K562 (cell line): ENCODE results near the gene RNU6-9. TPM values are rescaled to one million over a fixed set of nuclear protein-coding genes. Genes with fewer than 3 reads are reported as not detected.
A peak's percentile ranks its signal among the peaks of the same experiment; 100 is the strongest.

Experiments
- ATAC-seq: fragments of 200-7000 bp; cut with Tn5 transposase; 3 replicates; pipeline ENCODE4 v1.9.1; 2020; ENCODE audit warnings: moderate library complexity
- BruUV-seq: library from RNA; stranded (reverse); fragments of 400-500 nt; replicated peaks from 2 replicates; lab custom pipeline; 2021; lab: Mats Ljungman, UMichigan
- CTCF ChIA-PET: fragments of 300-600 bp; formaldehyde crosslinking; extraction: SDS; loops from one replicate; lab custom pipeline; 2021; ENCODE audit warnings: low intra/inter-chr PET ratio; lab: Yijun Ruan, JAX
- POLR2A ChIA-PET: fragments of 300-600, 350-650 bp; sonication (Branson Sonifier 250); formaldehyde crosslinking; extraction: SDS; loops from one replicate; lab custom pipeline; 2021; ENCODE audit warnings: antibody characterized with exemption, inconsistent platforms; lab: Yijun Ruan, JAX
- DNase-seq, 4 experiments: peaks; one replicate each; pipeline versions ENCODE4 v3.0.0 to v3.0.0-alpha.2; 2011 to 2018; ENCODE audit warnings: low spot score in 3 of 4, mixed read lengths in 3 of 4; ENCODE audit errors: extremely low read depth in 1 of 4
- FAIRE-seq: peaks from 2 replicates; lab custom pipeline; 2011; peaks lifted over from hg19 to GRCh38; lab: Jason Lieb, UNC
- H2AFZ ChIP-seq: 2 replicates; pipeline ENCODE4 v1.6.0; 2011; ENCODE audit warnings: low read depth, low read length, control low read depth, inconsistent platforms
- H3K27ac ChIP-seq: fragments of 200-600 bp; 3 replicates; pipeline ENCODE4 v1.8.0; 2011; ENCODE audit warnings: low read depth, mild to moderate bottlenecking, control low read depth, inconsistent platforms, low read length, moderate library complexity, mixed read lengths; ENCODE audit errors: extremely low read depth
- H3K27me3 ChIP-seq, 2 experiments: fragments of 300-600 bp in 1 of 2; 2 replicates in 1 of 2; 3 replicates in 1 of 2; pipeline versions ENCODE4 v1.6.0 to v1.8.0; 2011; ENCODE audit warnings: inconsistent platforms in 2 of 2, low read length in 2 of 2, mild to moderate bottlenecking in 1 of 2, mixed read lengths in 1 of 2, moderate library complexity in 1 of 2; ENCODE audit not compliant: control insufficient read depth in 2 of 2, insufficient read depth in 2 of 2
- H3K36me3 ChIP-seq: fragments of 300-600 bp; 3 replicates; pipeline ENCODE4 v1.8.0; 2011; ENCODE audit warnings: mild to moderate bottlenecking, low read length, inconsistent platforms; ENCODE audit not compliant: control insufficient read depth, insufficient read depth
- H3K4me1 ChIP-seq, 2 experiments: fragments of 200-600 bp in 1 of 2; replicated peaks in 1 of 2; 2 replicates in 1 of 2; 3 replicates in 1 of 2; pipeline versions ENCODE4 v1.5.1 to v1.8.0; 2011; ENCODE audit warnings: inconsistent platforms in 2 of 2, low read length in 2 of 2, mild to moderate bottlenecking in 1 of 2, mixed read lengths in 1 of 2, moderate library complexity in 1 of 2; ENCODE audit not compliant: control insufficient read depth in 2 of 2, insufficient read depth in 2 of 2
- H3K4me2 ChIP-seq: 2 replicates; pipeline ENCODE4 v1.6.1; 2011; ENCODE audit warnings: low read length, control low read depth, inconsistent platforms, mixed read lengths; ENCODE audit not compliant: insufficient read depth
- H3K4me3 ChIP-seq: fragments of 200-600 bp; sonication (generic), shearing (Covaris generic); 2 replicates; pipeline ENCODE4 v1.5.1; 2016; ENCODE audit warnings: control low read depth, inconsistent platforms
- H3K79me2 ChIP-seq: fragments of 200-600 bp; 3 replicates; pipeline ENCODE4 v1.8.0; 2011; ENCODE audit warnings: low read length, inconsistent platforms; ENCODE audit not compliant: control insufficient read depth, insufficient read depth
- H3K9ac ChIP-seq, 2 experiments: 2 replicates each; pipeline versions ENCODE4 v1.6.0 to v1.6.1; 2011; ENCODE audit warnings: low read depth in 2 of 2, low read length in 2 of 2, control low read depth in 1 of 2, inconsistent platforms in 1 of 2, mild to moderate bottlenecking in 1 of 2, mixed read lengths in 1 of 2; ENCODE audit not compliant: insufficient read depth in 1 of 2
- H3K9me1 ChIP-seq: one replicate; pipeline ENCODE4 v1.6.0; 2011; ENCODE audit warnings: inconsistent platforms, mild to moderate bottlenecking, low read length, moderate library complexity; ENCODE audit not compliant: control insufficient read depth, insufficient read depth
- H3K9me3 ChIP-seq: replicated peaks from 2 replicates; pipeline ENCODE4 v1.5.1; 2011; ENCODE audit warnings: low read depth, low read length, inconsistent platforms; ENCODE audit not compliant: control insufficient read depth, insufficient read depth
- H4K20me1 ChIP-seq: replicated peaks from 2 replicates; pipeline ENCODE4 v1.6.1; 2011; ENCODE audit warnings: low read length, inconsistent platforms, mixed read lengths; ENCODE audit not compliant: control insufficient read depth, insufficient read depth
- C11orf30 ChIP-seq: fragments of 450-650 bp; IDR thresholded peaks from 2 replicates; pipeline ENCODE4 v1.6.1; 2016; ENCODE audit warnings: low read depth, mild to moderate bottlenecking
- DIDO1 ChIP-seq: fragments of 450-650 bp; IDR thresholded peaks from 2 replicates; pipeline ENCODE4 v1.6.1; 2016; ENCODE audit warnings: low read depth, missing biosample characterization, missing genetic modification characterization
- HDAC1 ChIP-seq, 2 experiments: fragments of 450-650 bp; IDR thresholded peaks; 2 replicates each; pipeline ENCODE4 v1.6.1; 2016 to 2017; ENCODE audit warnings: inconsistent platforms in 1 of 2, mild to moderate bottlenecking in 1 of 2, moderate library complexity in 1 of 2
- IRF2 ChIP-seq: sonication (generic); formaldehyde crosslinking; IDR thresholded peaks from 2 replicates; pipeline ENCODE4 v1.8.1; 2022; ENCODE audit warnings: mild to moderate bottlenecking, missing genetic modification reagents
- KDM1A ChIP-seq, 2 experiments: fragments of 450-650 bp; IDR thresholded peaks; 2 replicates each; pipeline ENCODE4 v1.6.1; 2016; ENCODE audit warnings: mild to moderate bottlenecking in 2 of 2
- MAFK ChIP-seq: IDR thresholded peaks from 2 replicates; pipeline ENCODE4 v1.6.1; 2011; ENCODE audit warnings: low read length, improper control_type of control experiment
- NR2C1 ChIP-seq, 2 experiments: fragments of 450-650 bp; IDR thresholded peaks; 2 replicates each; pipeline ENCODE4 v1.6.1; 2017; ENCODE audit warnings: mild to moderate bottlenecking in 2 of 2, antibody characterized with exemption in 1 of 2, inconsistent platforms in 1 of 2, missing compliant biosample characterization in 1 of 2, missing genetic modification characterization in 1 of 2
- NR2C2 ChIP-seq, 2 experiments: fragments of 200-800 bp in 1 of 2; sonication (Bioruptor generic) in 1 of 2; sonication (generic) in 1 of 2; formaldehyde crosslinking in 1 of 2; IDR thresholded peaks; 2 replicates each; pipeline versions ENCODE4 v1.6.1 to v1.8.0; 2016 to 2022; ENCODE audit warnings: mild to moderate bottlenecking in 1 of 2, missing compliant biosample characterization in 1 of 2, missing genetic modification characterization in 1 of 2, missing genetic modification reagents in 1 of 2
- ZBED1 ChIP-seq: IDR thresholded peaks from 2 replicates; pipeline ENCODE4 v1.6.1; 2014
- ZNF121 ChIP-seq: sonication (generic); formaldehyde crosslinking; conservative IDR thresholded peaks from 2 replicates; pipeline ENCODE4 v1.8.0; 2022; ENCODE audit warnings: missing genetic modification reagents
- ZNF140 ChIP-seq: fragments of 250-450 bp; sonication (Bioruptor Pico); IDR thresholded peaks from 2 replicates; pipeline ENCODE4 v1.8.0; 2021; ENCODE audit warnings: moderate library complexity, mild to moderate bottlenecking, inconsistent platforms
- WGBS: fragments of 100-300 bp; shearing (Covaris generic); methylation state at CpG from one replicate; pipeline ENCODE4 v1.1.6; 2016; ENCODE audit warnings: low coverage, mixed read lengths; ENCODE audit not compliant: insufficient coverage; ENCODE audit errors: missing lambda C conversion rate; 5-methylcytosine and 5-hydroxymethylcytosine counted together
- in situ Hi-C: fragments of 300-500 bp; cut with MboI; formaldehyde crosslinking; loops from 4 replicates; pipeline ENCODE4 v1.15.0; 2018; ENCODE audit warnings: inconsistent platforms, mixed read lengths
- intact Hi-C: fragments of 100-400 bp; cut with micrococcal nuclease; formaldehyde crosslinking; loops from 2 replicates; pipeline ENCODE4 v1.14.2; 2022
- polyA plus RNA-seq, 8 experiments: library from polyadenylated mRNA; depleted of rRNA in 4 of 8; stranded (reverse) in 5 of 8; unstranded in 3 of 8; fragments of >200 nt; fragmentation: Nextera tagmentation in 2 of 8; fragmentation: Illumina TruSeq in 1 of 8; extraction: Ambion mirVana in 2 of 8; extraction: Trizol in 1 of 8; gene quantifications; 2 replicates each; pipeline versions ENCODE4 v1.2.1 to v1.2.3, GENCODE V29; 2011 to 2014; ENCODE audit warnings: inconsistent platforms in 1 of 8, missing spikeins in 1 of 8
- total RNA-seq, 7 experiments: library from RNA; depleted of rRNA in 6 of 7; stranded (reverse); fragments of >200 nt in 6 of 7; fragmentation: Illumina TruSeq in 2 of 7; extraction: Trizol in 2 of 7; gene quantifications; 2 replicates each; pipeline versions ENCODE4 v1.2.1 to v1.2.3, GENCODE V29; 2011 to 2021; ENCODE audit warnings: low replicate concordance in 1 of 7
- TF ChIP-seq, protein P1 (sequence below): sonication (generic); formaldehyde crosslinking; IDR thresholded peaks from 2 replicates; pipeline ENCODE4 v1.8.0; 2022; ENCODE audit warnings: mild to moderate bottlenecking, missing genetic modification reagents
- TF ChIP-seq, protein P2 (sequence below): fragments of 450-650 bp; IDR thresholded peaks from 2 replicates; pipeline ENCODE4 v1.6.1; 2018; ENCODE audit not compliant: partially characterized antibody
- TF ChIP-seq, protein P3 (sequence below), 3 experiments: fragments of 200-800 bp in 1 of 3; sonication (Bioruptor generic) in 1 of 3; sonication (generic) in 1 of 3; formaldehyde crosslinking in 1 of 3; IDR thresholded peaks; 2 replicates each; pipeline versions ENCODE4 v1.6.1 to v1.8.0; 2016 to 2022; ENCODE audit warnings: mild to moderate bottlenecking in 2 of 3, missing compliant biosample characterization in 2 of 3, missing genetic modification characterization in 2 of 3, missing genetic modification reagents in 1 of 3

Gene RNU6-9
- total and polyA plus RNA-seq, 9 of the 15 experiments (the other 6 are each of a cell fraction or from before 2014, with no cell fraction given): not detected

DNA sequence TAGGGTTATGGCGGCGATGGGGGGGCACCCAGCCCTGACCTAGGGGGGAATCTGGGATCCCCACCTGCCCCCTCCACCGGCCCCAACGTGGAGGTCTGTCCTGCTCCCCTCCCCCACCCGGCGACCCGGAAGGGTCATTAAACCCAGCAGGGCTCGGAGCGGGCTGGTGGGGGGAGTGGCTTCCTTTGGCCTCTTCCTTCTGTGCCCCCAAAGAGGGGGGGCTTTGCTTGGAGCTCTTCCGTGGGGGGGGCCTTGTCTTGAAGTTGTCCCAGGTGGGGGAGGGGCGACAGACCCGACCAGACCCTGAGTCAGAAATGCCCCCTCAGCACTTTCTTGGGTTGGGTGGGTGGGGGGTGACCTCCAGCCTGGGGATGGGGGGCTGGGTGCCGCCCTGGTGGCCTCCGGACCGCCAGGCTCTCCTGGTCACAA, 34.1 kb downstream of the RNU6-9 start:
- H4K20me1 ChIP-seq: no peaks in the 10 kb centered on the region; the same call in 1 of the 2 replicates
- DNase-seq: peak; percentile 64 to 79 (median 74)
- no peaks in the 10 kb centered on the region for H3K27me3 ChIP-seq
- in situ Hi-C loops (no loop called here), intact Hi-C loops (no loop called here)
- no peaks in the 10 kb centered on the region for H3K9me3 ChIP-seq
- H3K4me2 ChIP-seq: peak overlapping the region; percentile 95
- 0% methylated on average over 5 of the region's 15 CpGs for WGBS
- CTCF ChIA-PET: interaction anchor here (0.5 to 8.8 kb wide), 2 partner anchors 55 to 278 kb away, joined by 3 to 158 read pairs; partner anchors contain the start of genes STK11 and WDR18
- peak overlapping the region; percentile 97 for H3K27ac ChIP-seq
- peak; percentile 5; the same call in 1 of the 3 replicates for ATAC-seq
- peaks cover 39% of the 10 kb centered on the region; the same call in 2 of the 3 replicates for H3K36me3 ChIP-seq
- H2AFZ ChIP-seq: no peak overlapping the region
- BruUV-seq: no TSS peak
- H3K9ac ChIP-seq: peak overlapping the region; percentile 87 to 99; a peak in 3 of 4 replicates
- H3K9me1 ChIP-seq: no peaks in the 10 kb centered on the region
- POLR2A ChIA-PET: interaction anchor here (0.6 to 1.0 kb wide), 2 partner anchors 12 to 27 kb away, joined by 3 to 5 read pairs; no protein-coding TSS in a partner anchor
- H3K79me2 ChIP-seq: peaks cover 75% of the 10 kb centered on the region
- H3K4me1 ChIP-seq: peaks cover 5 to 69% of the 10 kb centered on the region in 2 experiments; a peak in 4 of 5 replicates
- no peak for FAIRE-seq
- H3K4me3 ChIP-seq: peak overlapping the region; percentile 99
- no peak for TF ChIP-seq ZBED1
- no peak for TF ChIP-seq KDM1A (IDR thresholded peaks at IDR 0.05)
- TF ChIP-seq, protein P1, sequence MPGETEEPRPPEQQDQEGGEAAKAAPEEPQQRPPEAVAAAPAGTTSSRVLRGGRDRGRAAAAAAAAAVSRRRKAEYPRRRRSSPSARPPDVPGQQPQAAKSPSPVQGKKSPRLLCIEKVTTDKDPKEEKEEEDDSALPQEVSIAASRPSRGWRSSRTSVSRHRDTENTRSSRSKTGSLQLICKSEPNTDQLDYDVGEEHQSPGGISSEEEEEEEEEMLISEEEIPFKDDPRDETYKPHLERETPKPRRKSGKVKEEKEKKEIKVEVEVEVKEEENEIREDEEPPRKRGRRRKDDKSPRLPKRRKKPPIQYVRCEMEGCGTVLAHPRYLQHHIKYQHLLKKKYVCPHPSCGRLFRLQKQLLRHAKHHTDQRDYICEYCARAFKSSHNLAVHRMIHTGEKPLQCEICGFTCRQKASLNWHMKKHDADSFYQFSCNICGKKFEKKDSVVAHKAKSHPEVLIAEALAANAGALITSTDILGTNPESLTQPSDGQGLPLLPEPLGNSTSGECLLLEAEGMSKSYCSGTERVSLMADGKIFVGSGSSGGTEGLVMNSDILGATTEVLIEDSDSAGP (CRISPR knock-in tag): no peak
- TF ChIP-seq IRF2: no peak
- no peak for TF ChIP-seq ZNF140 (CRISPR knock-in tag)
- TF ChIP-seq, protein P2, sequence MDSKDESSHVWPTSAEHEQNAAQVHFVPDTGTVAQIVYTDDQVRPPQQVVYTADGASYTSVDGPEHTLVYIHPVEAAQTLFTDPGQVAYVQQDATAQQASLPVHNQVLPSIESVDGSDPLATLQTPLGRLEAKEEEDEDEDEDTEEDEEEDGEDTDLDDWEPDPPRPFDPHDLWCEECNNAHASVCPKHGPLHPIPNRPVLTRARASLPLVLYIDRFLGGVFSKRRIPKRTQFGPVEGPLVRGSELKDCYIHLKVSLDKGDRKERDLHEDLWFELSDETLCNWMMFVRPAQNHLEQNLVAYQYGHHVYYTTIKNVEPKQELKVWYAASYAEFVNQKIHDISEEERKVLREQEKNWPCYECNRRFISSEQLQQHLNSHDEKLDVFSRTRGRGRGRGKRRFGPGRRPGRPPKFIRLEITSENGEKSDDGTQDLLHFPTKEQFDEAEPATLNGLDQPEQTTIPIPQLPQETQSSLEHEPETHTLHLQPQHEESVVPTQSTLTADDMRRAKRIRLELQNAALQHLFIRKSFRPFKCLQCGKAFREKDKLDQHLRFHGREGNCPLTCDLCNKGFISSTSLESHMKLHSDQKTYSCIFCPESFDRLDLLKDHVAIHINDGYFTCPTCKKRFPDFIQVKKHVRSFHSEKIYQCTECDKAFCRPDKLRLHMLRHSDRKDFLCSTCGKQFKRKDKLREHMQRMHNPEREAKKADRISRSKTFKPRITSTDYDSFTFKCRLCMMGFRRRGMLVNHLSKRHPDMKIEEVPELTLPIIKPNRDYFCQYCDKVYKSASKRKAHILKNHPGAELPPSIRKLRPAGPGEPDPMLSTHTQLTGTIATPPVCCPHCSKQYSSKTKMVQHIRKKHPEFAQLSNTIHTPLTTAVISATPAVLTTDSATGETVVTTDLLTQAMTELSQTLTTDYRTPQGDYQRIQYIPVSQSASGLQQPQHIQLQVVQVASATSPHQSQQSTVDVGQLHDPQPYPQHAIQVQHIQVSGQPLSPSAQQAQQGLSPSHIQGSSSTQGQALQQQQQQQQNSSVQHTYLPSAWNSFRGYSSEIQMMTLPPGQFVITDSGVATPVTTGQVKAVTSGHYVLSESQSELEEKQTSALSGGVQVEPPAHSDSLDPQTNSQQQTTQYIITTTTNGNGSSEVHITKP: peak; percentile 17
- no peak for TF ChIP-seq DIDO1
- TF ChIP-seq, protein P3, sequence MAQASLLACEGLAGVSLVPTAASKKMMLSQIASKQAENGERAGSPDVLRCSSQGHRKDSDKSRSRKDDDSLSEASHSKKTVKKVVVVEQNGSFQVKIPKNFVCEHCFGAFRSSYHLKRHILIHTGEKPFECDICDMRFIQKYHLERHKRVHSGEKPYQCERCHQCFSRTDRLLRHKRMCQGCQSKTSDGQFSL (CRISPR knock-in tag; IDR thresholded peaks at IDR 0.05): no peak
- TF ChIP-seq, protein P3 (tag; IDR thresholded peaks at IDR 0.05): peak in 1 of 2 experiments; percentile 67; a peak in 1 of 4 replicates
- peak; percentile 41; the same call in 1 of the 2 replicates for TF ChIP-seq MAFK
- no peak for TF ChIP-seq NR2C1 (IDR thresholded peaks at IDR 0.05)
- no peak for TF ChIP-seq NR2C1 (tag; IDR thresholded peaks at IDR 0.05)
- TF ChIP-seq ZNF121: no peak
- TF ChIP-seq NR2C2 (CRISPR knock-in tag; IDR thresholded peaks at IDR 0.05): no peak
- TF ChIP-seq NR2C2 (tag; IDR thresholded peaks at IDR 0.05): peak; percentile 67
- peak; percentile 58 for TF ChIP-seq C11orf30
- no peak for TF ChIP-seq HDAC1 (IDR thresholded peaks at IDR 0.05)
